OCI-LY3 (cell line): ENCODE measurements around the gene DDX28.

Source experiments
- H2AFZ ChIP-seq: fragments of 200-600, 300-600 bp; shearing (Covaris generic); 2 replicates; pipeline ENCODE4 v1.6.0; 2014; ENCODE audit warnings: antibody characterized with exemption, low read depth, low read length
- H3K27ac ChIP-seq: fragments of 200-600, 300-600 bp; sonication (generic); 2 replicates; pipeline ENCODE4 v1.5.1; 2014; ENCODE audit warnings: mild to moderate bottlenecking, low read length, moderate library complexity, mixed read lengths
- H3K27me3 ChIP-seq: fragments of 200-600, 300-600 bp; sonication (generic); 2 replicates; pipeline ENCODE4 v1.6.1; 2014; ENCODE audit warnings: low read depth, low read length, mixed read lengths
- H3K36me3 ChIP-seq: fragments of 200-600, 300-600 bp; sonication (generic); replicated peaks from 2 replicates; pipeline ENCODE3; 2014; ENCODE audit warnings: low read depth, low read length, mixed read lengths
- H3K4me1 ChIP-seq: fragments of 300-600, 200-600 bp; sonication (generic); 2 replicates; pipeline ENCODE4 v1.6.1; 2014; ENCODE audit warnings: low read length, mixed read lengths
- H3K4me2 ChIP-seq: fragments of 200-600, 300-600 bp; sonication (generic); 2 replicates; pipeline ENCODE4 v1.6.1; 2014; ENCODE audit warnings: low read length, mixed read lengths
- H3K4me3 ChIP-seq: fragments of 300-600, 200-600 bp; sonication (generic); 2 replicates; pipeline ENCODE4 v1.5.1; 2014; ENCODE audit warnings: antibody characterized with exemption, mild to moderate bottlenecking, low read length, moderate library complexity
- H3K79me2 ChIP-seq: fragments of 300-600, 200-600 bp; shearing (Covaris generic); 2 replicates; pipeline ENCODE4 v1.6.1; 2014; ENCODE audit warnings: mild to moderate bottlenecking, low read length, mixed read lengths
- H3K9ac ChIP-seq: fragments of 300-600, 200-600 bp; shearing (Covaris generic); 2 replicates; pipeline ENCODE4 v1.6.0; 2014; ENCODE audit warnings: mild to moderate bottlenecking, low read length, moderate library complexity
- H3K9me3 ChIP-seq: fragments of 200-600, 300-600 bp; shearing (Covaris generic); 2 replicates; pipeline ENCODE4 v1.6.1; 2014; ENCODE audit warnings: low read length, mixed read lengths; ENCODE audit not compliant: insufficient read depth
- H4K20me1 ChIP-seq: fragments of 200-600, 300-600 bp; sonication (generic); 2 replicates; pipeline ENCODE4 v1.6.1; 2016; ENCODE audit warnings: low read length, mixed read lengths; ENCODE audit not compliant: insufficient read depth
- CTCF ChIP-seq: fragments of 200-600, 300-600 bp; sonication (generic); IDR thresholded peaks from 2 replicates; pipeline ENCODE4 v1.5.1; 2014; ENCODE audit warnings: antibody characterized with exemption, low read length, low read depth
- EZH2phosphoT487 ChIP-seq: fragments of 200-600 bp; shearing (Covaris generic); IDR thresholded peaks from 2 replicates; pipeline ENCODE4 v1.6.1; 2018; ENCODE audit warnings: antibody characterized with exemption, mixed run types, low read depth

Gene DDX28

GRCh38 chr16:68066763-68067162 is 43.7 kb upstream of the DDX28 start:
- peaks cover 12% of the 10 kb centered on the region for H3K36me3 ChIP-seq
- no peaks in the 10 kb centered on the region for H3K9me3 ChIP-seq

DNA sequence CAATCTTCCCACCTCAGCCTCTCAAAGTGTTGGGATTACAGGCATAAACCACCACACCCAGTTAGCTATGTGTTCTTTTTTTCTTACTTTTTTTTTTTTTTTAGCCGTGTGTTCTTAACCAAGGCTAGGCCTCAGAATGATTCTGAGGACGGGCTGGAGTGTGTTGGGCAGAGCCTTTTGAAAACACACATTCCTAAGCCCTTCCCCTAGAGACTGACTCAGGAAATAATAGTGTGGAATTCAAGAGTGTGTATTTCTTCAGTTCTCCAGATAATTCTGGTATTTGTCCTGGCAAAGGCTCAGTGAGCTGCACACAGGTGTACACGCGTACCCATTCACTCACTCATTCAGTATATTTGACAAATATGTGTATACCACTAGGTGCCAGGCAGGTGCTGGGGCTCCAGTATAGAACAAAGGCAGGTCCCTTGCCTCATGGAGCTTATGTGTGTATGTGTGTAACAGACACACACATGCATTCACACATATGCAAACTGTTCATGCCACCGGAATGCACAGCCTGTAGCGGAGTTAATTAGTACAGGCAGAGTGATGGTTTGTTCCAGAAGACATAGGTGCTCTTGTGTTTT is 42.8 kb upstream of the DDX28 start:
- peaks cover 11% of the 10 kb centered on the region for H3K36me3 ChIP-seq
- H3K4me3 ChIP-seq: no peak overlapping the region
- H3K79me2 ChIP-seq: no peaks in the 10 kb centered on the region
- H3K27ac ChIP-seq: no peak overlapping the region
- H3K27me3 ChIP-seq: no peaks in the 10 kb centered on the region
- H4K20me1 ChIP-seq: peaks cover 4% of the 10 kb centered on the region; the same call in 1 of the 2 replicates
- H3K4me1 ChIP-seq: peaks cover 8% of the 10 kb centered on the region
- H3K9me3 ChIP-seq: no peaks in the 10 kb centered on the region
- H3K9ac ChIP-seq: no peak overlapping the region
- H2AFZ ChIP-seq: no peak overlapping the region
- TF ChIP-seq EZH2phosphoT487 (no peak), CTCF (no peak)
- no peak overlapping the region for H3K4me2 ChIP-seq

More at GRCh38 chr16:68066763-68067162, 43.7 kb upstream of the DDX28 start:
- H3K27ac ChIP-seq: no peak overlapping the region
- H3K4me1 ChIP-seq: peaks cover under 1% of the 10 kb centered on the region
- H3K4me2 ChIP-seq: no peak overlapping the region
- H3K79me2 ChIP-seq: no peaks in the 10 kb centered on the region
- no peaks in the 10 kb centered on the region for H3K27me3 ChIP-seq
- TF ChIP-seq EZH2phosphoT487: no peak
- no peak for TF ChIP-seq CTCF
- H3K4me3 ChIP-seq: no peak overlapping the region
- peaks cover under 1% of the 10 kb centered on the region; the same call in 1 of the 2 replicates for H4K20me1 ChIP-seq
- H3K9ac ChIP-seq: no peak overlapping the region
- H2AFZ ChIP-seq: no peak overlapping the region

GRCh38 chr16:68064791-68065365 is 41.8 kb upstream of the DDX28 start:
- Histone ChIP-seq H3K4me1 (peaks cover 8% of the 10 kb centered on the region), H2AFZ (no peak overlapping the region), H3K27ac (no peak overlapping the region), H3K9me3 (no peaks in the 10 kb centered on the region), H3K4me3 (no peak overlapping the region), H3K4me2 (no peak overlapping the region), H3K9ac (no peak overlapping the region), H3K27me3 (no peaks in the 10 kb centered on the region), H4K20me1 (peaks cover 4% of the 10 kb centered on the region; the same call in 1 of the 2 replicates), H3K79me2 (no peaks in the 10 kb centered on the region), H3K36me3 (peaks cover 11% of the 10 kb centered on the region)
- TF ChIP-seq EZH2phosphoT487 (no peak), CTCF (peak; percentile 81)

GRCh38 chr16:68062910-68063393 is 39.9 kb upstream of the DDX28 start:
- Histone ChIP-seq H3K4me2 (no peak overlapping the region), H3K27me3 (no peaks in the 10 kb centered on the region), H3K9me3 (no peaks in the 10 kb centered on the region), H3K79me2 (no peaks in the 10 kb centered on the region), H3K4me1 (peaks cover 8% of the 10 kb centered on the region), H3K4me3 (no peak overlapping the region), H3K27ac (no peak overlapping the region), H4K20me1 (peaks cover 4% of the 10 kb centered on the region; the same call in 1 of the 2 replicates), H3K36me3 (peaks cover 11% of the 10 kb centered on the region), H3K9ac (no peak overlapping the region), H2AFZ (no peak overlapping the region)
- no peak for TF ChIP-seq CTCF
- TF ChIP-seq EZH2phosphoT487: no peak
